Ovary (tissue), 9 donors: ENCODE results near the gene ROGDI. TPM values are rescaled to one million over a fixed set of nuclear protein-coding genes. Genes with fewer than 3 reads are reported as not detected.

Experiments
- DNase-seq, 5 donors: peaks; one replicate each; pipeline ENCODE4 v3.0.0-alpha.2; 2019 to 2020
- H3K27ac ChIP-seq, 2 donors: fragments of 200-600 bp; one replicate each; pipeline versions ENCODE4 v1.5.1 to v1.8.0; 2019 to 2022
- H3K27me3 ChIP-seq: fragments of 200-600 bp; one replicate; pipeline ENCODE4 v1.8.0; 2022
- H3K36me3 ChIP-seq: fragments of 200-600 bp; sonication (generic); one replicate; pipeline ENCODE4 v1.5.1; 2019
- H3K4me1 ChIP-seq: one replicate; pipeline ENCODE4 v1.8.1; 2013; ENCODE audit warnings: mild to moderate bottlenecking, moderate library complexity; ENCODE audit not compliant: insufficient read depth
- H3K4me3 ChIP-seq: fragments of 200-600 bp; sonication (generic); one replicate; pipeline ENCODE4 v1.5.1; 2017
- H3K9me3 ChIP-seq, 2 donors: fragments of 200-600 bp in 1 of 2; sonication (generic) in 1 of 2; one replicate each; pipeline versions ENCODE4 v1.5.1 to v1.8.1; 2013 to 2019; ENCODE audit warnings: mild to moderate bottlenecking in 1 of 2, moderate library complexity in 1 of 2
- EP300 ChIP-seq: sonication (generic); formaldehyde crosslinking; IDR thresholded peaks from one replicate; pipeline ENCODE4 v1.6.1; 2017; ENCODE audit warnings: antibody characterized with exemption
- POLR2A ChIP-seq: fragments of 450-650 bp; IDR thresholded peaks from one replicate; pipeline ENCODE4 v1.6.1; 2017; ENCODE audit warnings: antibody characterized with exemption, mild to moderate bottlenecking, moderate library complexity
- WGBS, 3 donors: extraction: QIAGEN DNeasy Blood & Tissue Kit in 1 of 3; methylation state at CpG; one replicate each; pipeline versions ENCODE4 v1.1.5 to v1.1.7; 2013 to 2017; 5-methylcytosine and 5-hydroxymethylcytosine counted together
- intact Hi-C, 4 donors: fragments of 100-400 bp; cut with DNase I; formaldehyde crosslinking; loops; one replicate each; pipeline versions ENCODE4 v1.11.0 to v1.15.1; 2022 to 2023
- polyA plus RNA-seq, 2 donors: library from polyadenylated mRNA; stranded (reverse); fragments of 200-250 nt in 1 of 2; fragments of 350-450 nt in 1 of 2; fragmentation: Illumina TruSeq in 1 of 2; extraction: RNeasy Lipid Tissue Mini Kit (QIAGEN cat#74804) in 1 of 2; gene quantifications; one replicate each; pipeline ENCODE4 v1.2.3, GENCODE V29; 2013 to 2014
- small RNA-seq: library from RNA; depleted of rRNA; stranded (forward); fragments of <200 nt; gene quantifications from one replicate; pipeline ENCODE3, GENCODE V24; 2016
- total RNA-seq, 7 donors: library from RNA; depleted of rRNA in 2 of 7; stranded (reverse); fragments of >200 nt in 2 of 7; fragmentation: NEBNext Ultra II Directional in 3 of 7; extraction: Animal tissue kit (Norgen Biotek cat#: 25700) in 3 of 7; gene quantifications; one replicate each; pipeline versions ENCODE4 v1.1.0 to v1.2.4, GENCODE V29; 2016 to 2023
- TF ChIP-seq, protein P1 (sequence below), 3 donors: fragments of 450-650 bp in 2 of 3; fragments of 200-600 bp in 1 of 3; IDR thresholded peaks; one replicate each; pipeline versions ENCODE4 v1.5.1 to v1.8.0; 2016 to 2022; ENCODE audit warnings: antibody characterized with exemption in 3 of 3, mild to moderate bottlenecking in 1 of 3
- donor health status: DM: no; HTN: no; CAD: no; lungs with moderate emphysema.
- donor health status: DM: no; HTN: no; CAD: no.
- donor health status: Bipolar disorder and iron deficiency.
- donor health status: DM: yes; HTN: yes; CAD: no.
- donor health status: DM: no; HTN: no; CAD: no.
- donor health status: DM: yes; HTN: yes; CAD: no.

ROGDI gene
- total and polyA plus RNA-seq, 9 donors: 6.0 to 31.9 (median 22.3) TPM

DNA sequence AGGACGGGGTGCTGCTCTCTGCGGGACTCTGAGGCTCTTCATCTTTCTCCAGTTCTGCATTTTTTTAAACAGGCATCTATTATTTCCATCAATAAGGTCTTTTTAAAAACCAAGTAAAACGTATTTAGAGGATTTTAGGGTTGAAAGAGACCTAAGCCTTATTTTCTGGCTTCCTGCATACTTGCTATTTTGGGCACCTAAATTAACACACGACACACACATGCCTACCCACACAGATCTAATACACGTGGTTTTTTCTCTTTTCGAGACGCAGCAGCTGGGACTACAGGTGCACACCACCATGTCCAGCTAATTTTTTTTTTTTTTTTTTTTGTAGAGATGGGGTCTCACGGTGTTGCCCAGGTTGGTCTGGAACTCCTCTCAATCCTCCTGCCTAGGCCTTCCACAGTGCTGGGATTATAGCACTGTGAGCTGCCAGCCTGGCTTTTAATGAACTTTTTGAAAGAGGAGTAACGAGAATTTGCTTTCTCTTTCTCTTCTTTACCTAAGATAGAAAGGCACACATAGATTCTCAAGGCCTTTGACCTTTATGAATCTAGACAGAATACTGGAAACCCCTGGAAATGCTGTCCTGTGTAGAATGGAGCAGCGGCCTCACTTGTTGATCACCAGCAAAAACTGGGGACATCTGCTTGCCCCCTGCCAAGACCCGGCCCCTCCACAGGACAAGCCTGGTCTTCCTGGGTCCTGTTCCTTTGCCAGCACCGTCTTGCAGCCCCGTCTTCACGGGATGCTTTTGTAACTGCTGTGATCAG, 54.3 kb downstream of the ROGDI start:
- H3K36me3 ChIP-seq: no peaks in the 10 kb centered on the region
- no peaks in the 10 kb centered on the region for H3K27me3 ChIP-seq
- no peaks in the 10 kb centered on the region for H3K9me3 ChIP-seq
- intact Hi-C loops: loop anchor here in 1 of 4 donors (10.0 kb wide), 1 partner anchor 243 kb away; no protein-coding TSS in a partner anchor
- peaks cover 8% of the 10 kb centered on the region for H3K4me1 ChIP-seq
- TF ChIP-seq, protein P1, sequence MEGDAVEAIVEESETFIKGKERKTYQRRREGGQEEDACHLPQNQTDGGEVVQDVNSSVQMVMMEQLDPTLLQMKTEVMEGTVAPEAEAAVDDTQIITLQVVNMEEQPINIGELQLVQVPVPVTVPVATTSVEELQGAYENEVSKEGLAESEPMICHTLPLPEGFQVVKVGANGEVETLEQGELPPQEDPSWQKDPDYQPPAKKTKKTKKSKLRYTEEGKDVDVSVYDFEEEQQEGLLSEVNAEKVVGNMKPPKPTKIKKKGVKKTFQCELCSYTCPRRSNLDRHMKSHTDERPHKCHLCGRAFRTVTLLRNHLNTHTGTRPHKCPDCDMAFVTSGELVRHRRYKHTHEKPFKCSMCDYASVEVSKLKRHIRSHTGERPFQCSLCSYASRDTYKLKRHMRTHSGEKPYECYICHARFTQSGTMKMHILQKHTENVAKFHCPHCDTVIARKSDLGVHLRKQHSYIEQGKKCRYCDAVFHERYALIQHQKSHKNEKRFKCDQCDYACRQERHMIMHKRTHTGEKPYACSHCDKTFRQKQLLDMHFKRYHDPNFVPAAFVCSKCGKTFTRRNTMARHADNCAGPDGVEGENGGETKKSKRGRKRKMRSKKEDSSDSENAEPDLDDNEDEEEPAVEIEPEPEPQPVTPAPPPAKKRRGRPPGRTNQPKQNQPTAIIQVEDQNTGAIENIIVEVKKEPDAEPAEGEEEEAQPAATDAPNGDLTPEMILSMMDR (IDR thresholded peaks at IDR 0.05): no peak
- TF ChIP-seq EP300 (no peak), POLR2A (no peak)
- no peak overlapping the region for H3K4me3 ChIP-seq
- 68 to 72% (median 70%) methylated on average over 14 of the region's 14 CpGs for WGBS, 3 donors
- no peak for DNase-seq
- H3K27ac ChIP-seq: peak overlapping the region in 1 of 2 donors; percentile 49

- no peaks in the 10 kb centered on the region for H3K27me3 ChIP-seq
- TF ChIP-seq POLR2A (no peak), EP300 (no peak)
- TF ChIP-seq, protein P1 (IDR thresholded peaks at IDR 0.05): no peak
- intact Hi-C loops: loop anchor here in 1 of 4 donors (10.0 kb wide), 1 partner anchor 242 kb away; no protein-coding TSS in a partner anchor
- H3K27ac ChIP-seq: peak overlapping the region in 1 of 2 donors; percentile 49
- no peaks in the 10 kb centered on the region for H3K9me3 ChIP-seq
- H3K36me3 ChIP-seq: no peaks in the 10 kb centered on the region
- WGBS, 3 donors: 28 to 39% (median 34%) methylated on average over 15 of the region's 15 CpGs
- DNase-seq: peak in 4 of 5 donors; percentile 53 to 75 (median 63)
- H3K4me3 ChIP-seq: no peak overlapping the region
- H3K4me1 ChIP-seq: peaks cover 11% of the 10 kb centered on the region
Measured at GRCh38 chr16:4746991-4747574, 55.4 kb downstream of the ROGDI start.

Small RNA genes within 50 kb of the gene (small RNA-seq; reads per million reads assigned to genes)
- gene RF00017: not detected

Other genes starting within 250 kb of the ROGDI start
- under 1 TPM; 0.10 to 0.30 (median 0.13) TPM for gene C16orf96, start 246.3 kb downstream of the ROGDI start, total RNA-seq
- under 1 TPM; 0.07 to 0.08 TPM for gene C16orf96, start 246.3 kb downstream of the ROGDI start, polyA plus RNA-seq
- gene UBALD1, start 187.7 kb downstream of the ROGDI start, total RNA-seq: 10 to 100 TPM in 6 of 7 donors, 1 to 10 TPM in 1; 9.3 to 39.5 (median 21.4) TPM
- gene UBALD1, start 187.7 kb downstream of the ROGDI start, polyA plus RNA-seq: 10 to 100 TPM in 1 of 2 donors, under 1 TPM in 1; 0.43 to 24.0 TPM
- 10 to 100 TPM; 23.2 to 94.2 (median 64.6) TPM for gene MGRN1, start 177.8 kb downstream of the ROGDI start, total RNA-seq
- 10 to 100 TPM; 21.5 to 27.9 TPM for gene MGRN1, start 177.8 kb downstream of the ROGDI start, polyA plus RNA-seq
- 10 to 100 TPM; 19.4 to 33.1 (median 28.0) TPM for gene NUDT16L1, start 109.1 kb downstream of the ROGDI start, total RNA-seq
- 10 to 100 TPM in 1 of 2 donors, 1 to 10 TPM in 1; 8.1 to 33.6 TPM for gene NUDT16L1, start 109.1 kb downstream of the ROGDI start, polyA plus RNA-seq
- gene ANKS3, start 68.4 kb downstream of the ROGDI start, total RNA-seq: 10 to 100 TPM; 19.8 to 37.4 (median 32.3) TPM
- 10 to 100 TPM in 1 of 2 donors, 1 to 10 TPM in 1; 6.7 to 26.0 TPM for gene ANKS3, start 68.4 kb downstream of the ROGDI start, polyA plus RNA-seq
- gene DNAAF8, start 68.1 kb downstream of the ROGDI start, total RNA-seq: 1 to 10 TPM in 6 of 7 donors, under 1 TPM in 1; 0.48 to 9.1 (median 1.5) TPM
- gene DNAAF8, start 68.1 kb downstream of the ROGDI start, polyA plus RNA-seq: 1 to 10 TPM in 1 of 2 donors, under 1 TPM in 1; 0.35 to 1.2 TPM
- gene ZNF500, start 35.5 kb downstream of the ROGDI start, total RNA-seq: 10 to 100 TPM; 10.1 to 27.7 (median 22.1) TPM
- 10 to 100 TPM in 1 of 2 donors, 1 to 10 TPM in 1; 4.7 to 22.3 TPM for gene ZNF500, start 35.5 kb downstream of the ROGDI start, polyA plus RNA-seq
- under 1 TPM in 1 of 7 donors, not detected in 6; 0.32 TPM for gene SEPTIN12, start 14.3 kb downstream of the ROGDI start, total RNA-seq
- gene SEPTIN12, start 14.3 kb downstream of the ROGDI start, polyA plus RNA-seq: not detected
- 10 to 100 TPM in 2 of 7 donors, 1 to 10 TPM in 2, not detected in 3; 1.5 to 30.9 (median 7.8) TPM for gene SMIM22, start 7.3 kb downstream of the ROGDI start, total RNA-seq
- not detected for gene SMIM22, start 7.3 kb downstream of the ROGDI start, polyA plus RNA-seq
- gene GLYR1, start 44.7 kb upstream of the ROGDI start, total RNA-seq: 10 to 100 TPM; 30.3 to 79.5 (median 69.7) TPM
- 10 to 100 TPM; 36.9 to 77.1 TPM for gene GLYR1, start 44.7 kb upstream of the ROGDI start, polyA plus RNA-seq
- 10 to 100 TPM; 16.1 to 41.3 (median 27.3) TPM for gene UBN1, start 44.8 kb upstream of the ROGDI start, total RNA-seq
- 10 to 100 TPM; 14.5 to 17.9 TPM for gene UBN1, start 44.8 kb upstream of the ROGDI start, polyA plus RNA-seq
- 10 to 100 TPM in 4 of 7 donors, 1 to 10 TPM in 3; 6.9 to 37.8 (median 17.4) TPM for gene PPL, start 134.5 kb upstream of the ROGDI start, total RNA-seq
- gene PPL, start 134.5 kb upstream of the ROGDI start, polyA plus RNA-seq: 1 to 10 TPM; 4.2 to 5.3 TPM
- gene SEC14L5, start 155.7 kb upstream of the ROGDI start, total RNA-seq: under 1 TPM; 0.11 to 0.87 (median 0.38) TPM
- 1 to 10 TPM in 1 of 2 donors, under 1 TPM in 1; 0.38 to 1.5 TPM for gene SEC14L5, start 155.7 kb upstream of the ROGDI start, polyA plus RNA-seq
- gene NAGPA, start 231.3 kb upstream of the ROGDI start, total RNA-seq: 10 to 100 TPM in 2 of 7 donors, 1 to 10 TPM in 5; 4.4 to 14.8 (median 7.1) TPM
- gene NAGPA, start 231.3 kb upstream of the ROGDI start, polyA plus RNA-seq: 1 to 10 TPM; 2.9 to 7.3 TPM